OCI-LY1 (cell line): ENCODE data around the gene CALCOCO1.

Experiments used
- H2AFZ ChIP-seq: fragments of 200-600 bp; sonication (generic), shearing (Covaris generic); 2 replicates; pipeline ENCODE4 v1.6.0; 2014; ENCODE audit warnings: antibody characterized with exemption, mild to moderate bottlenecking, low read length
- H3F3A ChIP-seq: fragments of 200-600 bp; sonication (generic), shearing (Covaris generic); 2 replicates; pipeline ENCODE4 v1.6.0; 2014; ENCODE audit warnings: mild to moderate bottlenecking, antibody characterized with exemption, low read length, moderate library complexity; ENCODE audit not compliant: insufficient read depth
- H3K27ac ChIP-seq: fragments of 200-600 bp; sonication (generic); 2 replicates; pipeline ENCODE4 v1.5.1; 2014; ENCODE audit warnings: low read length, mixed run types, mild to moderate bottlenecking, low read depth; ENCODE audit not compliant: poor library complexity, severe bottlenecking
- H3K27me3 ChIP-seq: fragments of 200-600 bp; sonication (generic); 2 replicates; pipeline ENCODE4 v1.6.0; 2014; ENCODE audit warnings: antibody characterized with exemption, mild to moderate bottlenecking, low read length, moderate library complexity; ENCODE audit not compliant: insufficient read depth
- H3K36me3 ChIP-seq: fragments of 200-600 bp; sonication (generic); 2 replicates; pipeline ENCODE4 v1.6.1; 2014; ENCODE audit warnings: mild to moderate bottlenecking, antibody characterized with exemption, low read length, moderate library complexity, mixed read lengths; ENCODE audit not compliant: insufficient read depth
- H3K4me1 ChIP-seq: fragments of 200-600 bp; sonication (generic); 2 replicates; pipeline ENCODE4 v1.5.1; 2014; ENCODE audit warnings: mild to moderate bottlenecking, low read length, moderate library complexity; ENCODE audit not compliant: insufficient read depth, severe bottlenecking
- H3K4me2 ChIP-seq: fragments of 200-600 bp; sonication (generic), shearing (Covaris generic); 2 replicates; pipeline ENCODE4 v1.6.1; 2014; ENCODE audit warnings: low read length
- H3K4me3 ChIP-seq: fragments of 200-600 bp; sonication (generic); 2 replicates; pipeline ENCODE4 v1.5.1; 2014; ENCODE audit warnings: low read length, low read depth, mild to moderate bottlenecking, mixed read lengths; ENCODE audit not compliant: poor library complexity, severe bottlenecking
- H3K79me2 ChIP-seq: fragments of 200-600 bp; shearing (Covaris generic); 2 replicates; pipeline ENCODE4 v1.6.1; 2016; ENCODE audit warnings: mixed run types, low read length, mixed read lengths; ENCODE audit not compliant: insufficient read depth
- H3K9ac ChIP-seq: fragments of 200-600 bp; sonication (generic), shearing (Covaris generic); 2 replicates; pipeline ENCODE4 v1.6.1; 2014; ENCODE audit warnings: mild to moderate bottlenecking, low read length, mixed read lengths
- H3K9me2 ChIP-seq: fragments of 200-600 bp; sonication (generic), shearing (Covaris generic); 2 replicates; pipeline ENCODE4 v1.6.1; 2014; ENCODE audit warnings: low read depth, mild to moderate bottlenecking, low read length, mixed read lengths
- H3K9me3 ChIP-seq: fragments of 200-600 bp; shearing (Covaris generic); 2 replicates; pipeline ENCODE4 v1.6.1; 2014; ENCODE audit warnings: low read length, mixed read lengths
- H4K20me1 ChIP-seq: fragments of 200-600 bp; sonication (generic), shearing (Covaris generic); 2 replicates; pipeline ENCODE4 v1.6.0; 2016; ENCODE audit warnings: mild to moderate bottlenecking, low read length; ENCODE audit not compliant: insufficient read depth
- CTCF ChIP-seq: fragments of 200-600 bp; sonication (generic), shearing (Covaris generic); IDR thresholded peaks from 2 replicates; pipeline ENCODE4 v1.5.1; 2017; ENCODE audit warnings: mild to moderate bottlenecking, antibody characterized with exemption, low read length, moderate library complexity, mixed read lengths
- EZH2 ChIP-seq: fragments of 200-600 bp; sonication (generic), shearing (Covaris generic); IDR thresholded peaks from 2 replicates; pipeline ENCODE4 v1.8.0; 2017; ENCODE audit warnings: borderline replicate concordance, mixed run types, mild to moderate bottlenecking, antibody characterized with exemption, low read length, moderate library complexity, mixed read lengths

CALCOCO1 gene

GRCh38 chr12:53688134-53688533, 39.1 kb downstream of the CALCOCO1 start:
- H3K79me2 ChIP-seq: no peaks in the 10 kb centered on the region
- H3K9ac ChIP-seq: no peak overlapping the region
- H3K9me3 ChIP-seq: no peaks in the 10 kb centered on the region
- no peak overlapping the region for H2AFZ ChIP-seq
- H3K4me1 ChIP-seq: no peaks in the 10 kb centered on the region
- no peaks in the 10 kb centered on the region for H3K36me3 ChIP-seq
- no peaks in the 10 kb centered on the region for H3F3A ChIP-seq
- no peaks in the 10 kb centered on the region; the same call in 1 of the 2 replicates for H3K27me3 ChIP-seq
- no peak overlapping the region for H3K4me3 ChIP-seq
- no peak for TF ChIP-seq EZH2
- TF ChIP-seq CTCF: no peak
- H4K20me1 ChIP-seq: no peaks in the 10 kb centered on the region
- H3K27ac ChIP-seq: no peak overlapping the region
- H3K4me2 ChIP-seq: no peak overlapping the region
- no peaks in the 10 kb centered on the region for H3K9me2 ChIP-seq

GRCh38 chr12:53686436-53686835, 40.8 kb downstream of the CALCOCO1 start:
- Histone ChIP-seq H3K27me3 (no peaks in the 10 kb centered on the region; the same call in 1 of the 2 replicates), H3K9ac (no peak overlapping the region), H3K9me3 (no peaks in the 10 kb centered on the region), H3K79me2 (no peaks in the 10 kb centered on the region), H3K9me2 (no peaks in the 10 kb centered on the region), H3K4me2 (no peak overlapping the region), H3K27ac (no peak overlapping the region), H3K4me1 (no peaks in the 10 kb centered on the region), H4K20me1 (no peaks in the 10 kb centered on the region), H2AFZ (no peak overlapping the region), H3K36me3 (no peaks in the 10 kb centered on the region), H3F3A (no peaks in the 10 kb centered on the region), H3K4me3 (no peak overlapping the region)
- no peak for TF ChIP-seq CTCF
- TF ChIP-seq EZH2: no peak

GRCh38 chr12:53684654-53685220, 42.5 kb downstream of the CALCOCO1 start:
- Histone ChIP-seq H3K27ac (no peak overlapping the region), H3K4me2 (no peak overlapping the region), H3K9me3 (no peaks in the 10 kb centered on the region), H3K36me3 (no peaks in the 10 kb centered on the region), H2AFZ (no peak overlapping the region), H3K4me1 (no peaks in the 10 kb centered on the region), H3K4me3 (no peak overlapping the region), H3K79me2 (no peaks in the 10 kb centered on the region), H4K20me1 (no peaks in the 10 kb centered on the region), H3K9me2 (no peaks in the 10 kb centered on the region), H3K27me3 (no peaks in the 10 kb centered on the region; the same call in 1 of the 2 replicates), H3K9ac (no peak overlapping the region), H3F3A (no peaks in the 10 kb centered on the region)
- TF ChIP-seq EZH2 (no peak), CTCF (no peak)
